ENCODE results near the gene IFT25. TPM values are rescaled to one million over a fixed set of nuclear protein-coding genes. Genes with fewer than 3 reads are reported as not detected.

Gene IFT25
- polyA plus RNA-seq, 1 donor from 2014 or later: 106 TPM

- no peaks in the 10 kb centered on the region for H3K79me2 ChIP-seq (replicated peaks; ENCODE audit: insufficient read depth, low read length)
- H3F3A ChIP-seq (ENCODE audit: insufficient read depth, low read length, poor library complexity, severe bottlenecking): no peaks in the 10 kb centered on the region
- H3K27me3 ChIP-seq (ENCODE audit: insufficient read depth, low read depth, low read length): no peaks in the 10 kb centered on the region
- H3K27ac ChIP-seq (ENCODE audit: low read length): no peak overlapping the region
- no peaks in the 10 kb centered on the region for H3K9me3 ChIP-seq (ENCODE audit: low read length)
- H3K36me3 ChIP-seq (ENCODE audit: insufficient read depth, low read length): no peaks in the 10 kb centered on the region
- H3K4me2 ChIP-seq (ENCODE audit: low read length): no peak overlapping the region
- H4K20me1 ChIP-seq (ENCODE audit: insufficient read depth): no peaks in the 10 kb centered on the region
- TF ChIP-seq MXI1 (conservative IDR thresholded peaks at IDR 0.05; ENCODE audit: poor library complexity, severe bottlenecking): no peak
- TF ChIP-seq CTCF (IDR thresholded peaks at IDR 0.05; ENCODE audit: poor library complexity, severe bottlenecking): no peak
- TF ChIP-seq RAD21 (conservative IDR thresholded peaks at IDR 0.05): no peak
- TF ChIP-seq TAF1 (IDR thresholded peaks at IDR 0.05; ENCODE audit: low read depth): no peak
- TF ChIP-seq EZH2 (IDR thresholded peaks at IDR 0.05; ENCODE audit: borderline replicate concordance, insufficient read depth, low read length, poor library complexity, severe bottlenecking): no peak
- no peak for TF ChIP-seq SMC3 (conservative IDR thresholded peaks at IDR 0.05; ENCODE audit: poor library complexity)
- TF ChIP-seq REST (IDR thresholded peaks at IDR 0.05; ENCODE audit: borderline replicate concordance): no peak
- TF ChIP-seq POLR2AphosphoS5 (IDR thresholded peaks at IDR 0.05): no peak
- TF ChIP-seq EP300 (conservative IDR thresholded peaks at IDR 0.05; ENCODE audit: poor library complexity, severe bottlenecking): no peak
- H2AFZ ChIP-seq (ENCODE audit: low read depth, low read length): no peak overlapping the region
- H3K9ac ChIP-seq (ENCODE audit: low read length): no peak overlapping the region
- H3K4me3 ChIP-seq (ENCODE audit: low read length): no peak overlapping the region
- H3K9me2 ChIP-seq (ENCODE audit: insufficient read depth, low read length): no peaks in the 10 kb centered on the region
Observed at GRCh38 chr1:53987880-53988279, 42.4 kb upstream of the IFT25 start.

- H3K9me2 ChIP-seq (ENCODE audit: insufficient read depth, low read length): no peaks in the 10 kb centered on the region
Observed at GRCh38 chr1:53986458-53986857, 41.0 kb upstream of the IFT25 start.

More at GRCh38 chr1:53986458-53986857, 41.0 kb upstream of the IFT25 start:
- Histone ChIP-seq H3K4me2 (ENCODE audit: low read length) (no peak overlapping the region), H3K27ac (ENCODE audit: low read length) (no peak overlapping the region), H4K20me1 (ENCODE audit: insufficient read depth) (no peaks in the 10 kb centered on the region), H3K36me3 (ENCODE audit: insufficient read depth, low read length) (no peaks in the 10 kb centered on the region), H2AFZ (ENCODE audit: low read depth, low read length) (no peak overlapping the region), H3K79me2 (replicated peaks; ENCODE audit: insufficient read depth, low read length) (no peaks in the 10 kb centered on the region), H3K9me3 (ENCODE audit: low read length) (no peaks in the 10 kb centered on the region), H3F3A (ENCODE audit: insufficient read depth, low read length, poor library complexity, severe bottlenecking) (no peaks in the 10 kb centered on the region), H3K27me3 (ENCODE audit: insufficient read depth, low read depth, low read length) (no peaks in the 10 kb centered on the region), H3K4me3 (ENCODE audit: low read length) (no peak overlapping the region), H3K9ac (ENCODE audit: low read length) (no peak overlapping the region)
- TF ChIP-seq EP300 (conservative IDR thresholded peaks at IDR 0.05; ENCODE audit: poor library complexity, severe bottlenecking): no peak
- no peak for TF ChIP-seq SMC3 (conservative IDR thresholded peaks at IDR 0.05; ENCODE audit: poor library complexity)
- no peak for TF ChIP-seq CTCF (IDR thresholded peaks at IDR 0.05; ENCODE audit: poor library complexity, severe bottlenecking)
- no peak for TF ChIP-seq POLR2AphosphoS5 (IDR thresholded peaks at IDR 0.05)
- TF ChIP-seq MXI1 (conservative IDR thresholded peaks at IDR 0.05; ENCODE audit: poor library complexity, severe bottlenecking): no peak
- TF ChIP-seq EZH2 (IDR thresholded peaks at IDR 0.05; ENCODE audit: borderline replicate concordance, insufficient read depth, low read length, poor library complexity, severe bottlenecking): no peak
- TF ChIP-seq RAD21 (conservative IDR thresholded peaks at IDR 0.05): no peak
- TF ChIP-seq TAF1 (IDR thresholded peaks at IDR 0.05; ENCODE audit: low read depth): no peak
- no peak for TF ChIP-seq REST (IDR thresholded peaks at IDR 0.05; ENCODE audit: borderline replicate concordance)

Data from neural cell (in vitro differentiated cells).